HepG2 (cell line): Measurements from ENCODE around the gene LRRC3C. TPM values are rescaled to one million over a fixed set of nuclear protein-coding genes. Genes with fewer than 3 reads are reported as not detected.

ENCODE experiments used
- CEBPB ChIP-seq: IDR thresholded peaks from 2 replicates; pipeline ENCODE4 v1.6.1; 2011; ENCODE audit warnings: low read depth, low read length, improper control_type of control experiment, borderline replicate concordance
- IKZF4 ChIP-seq: sonication (generic); formaldehyde crosslinking; IDR thresholded peaks from 2 replicates; pipeline ENCODE4 v1.5.1; 2020; ENCODE audit warnings: borderline replicate concordance, mild to moderate bottlenecking, low read depth, missing genetic modification reagents; ENCODE audit errors: not compliant biosample characterization
- KAT8 ChIP-seq: IDR thresholded peaks from 2 replicates; pipeline ENCODE4 v1.6.1; 2016; ENCODE audit warnings: missing genetic modification reagents, missing compliant biosample characterization
- KDM2A ChIP-seq: sonication (generic); formaldehyde crosslinking; IDR thresholded peaks from 2 replicates; pipeline ENCODE4 v1.4.0; 2020; ENCODE audit warnings: low read depth, missing genetic modification reagents, borderline replicate concordance
- NR2F2 ChIP-seq: IDR thresholded peaks from 2 replicates; pipeline ENCODE4 v1.6.1; 2012; ENCODE audit warnings: low read depth, inconsistent platforms, borderline replicate concordance
- RFX3 ChIP-seq: IDR thresholded peaks from 2 replicates; pipeline ENCODE4 v1.6.1; 2016; ENCODE audit warnings: missing biosample characterization, missing genetic modification reagents
- TOE1 ChIP-seq: sonication (generic); formaldehyde crosslinking; IDR thresholded peaks from 2 replicates; pipeline ENCODE4 v1.4.0; 2020; ENCODE audit warnings: mild to moderate bottlenecking, missing genetic modification reagents
- ZNF296 ChIP-seq: sonication (generic); formaldehyde crosslinking; conservative IDR thresholded peaks from 2 replicates; pipeline ENCODE4 v1.5.0; 2020; ENCODE audit warnings: mild to moderate bottlenecking, missing genetic modification reagents
- ZNF34 ChIP-seq: sonication (generic); formaldehyde crosslinking; IDR thresholded peaks from 2 replicates; pipeline ENCODE4 v1.4.0; 2020; ENCODE audit warnings: mild to moderate bottlenecking, missing genetic modification reagents, borderline replicate concordance
- ZNF747 ChIP-seq: sonication (generic); formaldehyde crosslinking; IDR thresholded peaks from 2 replicates; pipeline ENCODE4 v1.8.1; 2023; ENCODE audit warnings: missing genetic modification reagents, mild to moderate bottlenecking, borderline replicate concordance
- polyA plus RNA-seq, 8 experiments: library from polyadenylated mRNA; depleted of rRNA in 3 of 8; stranded (reverse) in 7 of 8; unstranded in 1 of 8; fragments of >200 nt; fragmentation: Illumina TruSeq in 4 of 8; extraction: Trizol in 4 of 8; gene quantifications; 2 replicates each; pipeline versions ENCODE4 v1.2.1 to v1.2.3, GENCODE V29; 2011 to 2016; ENCODE audit warnings: low read depth in 4 of 8, missing spikeins in 1 of 8, mixed read lengths in 1 of 8; ENCODE audit not compliant: insufficient read depth in 1 of 8
- total RNA-seq, 5 experiments: library from RNA; depleted of rRNA; stranded (reverse); fragments of >200 nt; fragmentation: Illumina TruSeq; extraction: Trizol; gene quantifications; 2 replicates each; pipeline ENCODE4 v1.2.3, GENCODE V29; 2016; ENCODE audit warnings: low read depth in 1 of 5
- TF ChIP-seq, protein P1 (sequence below): sonication (generic); formaldehyde crosslinking; IDR thresholded peaks from 2 replicates; pipeline ENCODE4 v1.5.0; 2020; ENCODE audit warnings: mild to moderate bottlenecking, missing genetic modification reagents, borderline replicate concordance
- TF ChIP-seq, protein P2 (sequence below): IDR thresholded peaks from 2 replicates; pipeline ENCODE4 v1.6.1; 2018; ENCODE audit warnings: missing genetic modification reagents
- TF ChIP-seq, protein P3 (sequence below): IDR thresholded peaks from 2 replicates; pipeline ENCODE4 v1.6.1; 2016; ENCODE audit warnings: mild to moderate bottlenecking
- TF ChIP-seq, protein P4 (sequence below): sonication (generic); formaldehyde crosslinking; IDR thresholded peaks from 2 replicates; pipeline ENCODE4 v1.5.1; 2020; ENCODE audit warnings: missing genetic modification reagents, mild to moderate bottlenecking, borderline replicate concordance

LRRC3C gene
- total and polyA plus RNA-seq, 2 of the 13 experiments (the other 11 are each of a cell fraction or from before 2014, with no cell fraction given), result 0.17 TPM; not detected in 1

DNA sequence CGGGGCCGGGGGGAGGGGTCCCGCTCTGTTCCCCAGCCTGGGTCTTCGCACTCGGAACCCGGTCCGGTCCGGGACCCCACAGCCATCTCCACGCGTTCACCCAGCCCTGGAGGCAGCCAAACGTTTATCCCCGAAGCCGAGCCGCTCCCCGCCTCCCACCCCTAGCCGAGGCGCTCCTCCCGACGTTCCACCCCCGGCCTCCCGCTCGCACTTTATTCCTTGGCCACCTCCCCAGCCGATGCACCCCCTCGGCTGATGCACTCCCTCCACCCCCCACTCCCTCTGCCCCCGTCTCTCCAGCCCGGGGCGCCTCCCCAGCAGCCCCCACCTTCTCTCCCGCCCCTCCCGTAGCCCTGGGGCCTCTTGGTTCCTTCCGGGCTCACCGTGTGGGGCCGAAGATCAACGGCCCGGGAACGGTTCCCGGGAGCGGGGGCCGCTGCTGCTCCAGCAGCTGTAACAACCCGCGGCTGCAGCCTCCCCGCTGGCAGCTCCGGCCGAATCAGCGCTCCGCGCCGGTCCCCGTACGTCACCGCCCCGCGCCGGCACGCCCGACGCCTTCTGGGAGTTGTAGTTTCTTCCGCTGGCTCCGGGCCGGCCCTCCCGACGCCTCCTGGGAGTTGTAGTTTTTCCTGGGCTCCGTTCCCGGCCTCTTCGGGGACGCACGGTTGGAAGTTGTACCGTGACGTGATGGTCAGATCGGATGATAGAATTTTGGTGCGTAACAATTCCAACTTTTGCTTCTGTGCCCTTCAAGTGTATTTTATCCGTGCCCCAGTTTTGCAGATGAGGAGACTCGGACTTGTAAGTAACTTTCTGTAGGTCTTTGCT, at the start of gene LRRC3C, which contains the start of gene ORMDL3 (continued):
- TF ChIP-seq, protein P1, sequence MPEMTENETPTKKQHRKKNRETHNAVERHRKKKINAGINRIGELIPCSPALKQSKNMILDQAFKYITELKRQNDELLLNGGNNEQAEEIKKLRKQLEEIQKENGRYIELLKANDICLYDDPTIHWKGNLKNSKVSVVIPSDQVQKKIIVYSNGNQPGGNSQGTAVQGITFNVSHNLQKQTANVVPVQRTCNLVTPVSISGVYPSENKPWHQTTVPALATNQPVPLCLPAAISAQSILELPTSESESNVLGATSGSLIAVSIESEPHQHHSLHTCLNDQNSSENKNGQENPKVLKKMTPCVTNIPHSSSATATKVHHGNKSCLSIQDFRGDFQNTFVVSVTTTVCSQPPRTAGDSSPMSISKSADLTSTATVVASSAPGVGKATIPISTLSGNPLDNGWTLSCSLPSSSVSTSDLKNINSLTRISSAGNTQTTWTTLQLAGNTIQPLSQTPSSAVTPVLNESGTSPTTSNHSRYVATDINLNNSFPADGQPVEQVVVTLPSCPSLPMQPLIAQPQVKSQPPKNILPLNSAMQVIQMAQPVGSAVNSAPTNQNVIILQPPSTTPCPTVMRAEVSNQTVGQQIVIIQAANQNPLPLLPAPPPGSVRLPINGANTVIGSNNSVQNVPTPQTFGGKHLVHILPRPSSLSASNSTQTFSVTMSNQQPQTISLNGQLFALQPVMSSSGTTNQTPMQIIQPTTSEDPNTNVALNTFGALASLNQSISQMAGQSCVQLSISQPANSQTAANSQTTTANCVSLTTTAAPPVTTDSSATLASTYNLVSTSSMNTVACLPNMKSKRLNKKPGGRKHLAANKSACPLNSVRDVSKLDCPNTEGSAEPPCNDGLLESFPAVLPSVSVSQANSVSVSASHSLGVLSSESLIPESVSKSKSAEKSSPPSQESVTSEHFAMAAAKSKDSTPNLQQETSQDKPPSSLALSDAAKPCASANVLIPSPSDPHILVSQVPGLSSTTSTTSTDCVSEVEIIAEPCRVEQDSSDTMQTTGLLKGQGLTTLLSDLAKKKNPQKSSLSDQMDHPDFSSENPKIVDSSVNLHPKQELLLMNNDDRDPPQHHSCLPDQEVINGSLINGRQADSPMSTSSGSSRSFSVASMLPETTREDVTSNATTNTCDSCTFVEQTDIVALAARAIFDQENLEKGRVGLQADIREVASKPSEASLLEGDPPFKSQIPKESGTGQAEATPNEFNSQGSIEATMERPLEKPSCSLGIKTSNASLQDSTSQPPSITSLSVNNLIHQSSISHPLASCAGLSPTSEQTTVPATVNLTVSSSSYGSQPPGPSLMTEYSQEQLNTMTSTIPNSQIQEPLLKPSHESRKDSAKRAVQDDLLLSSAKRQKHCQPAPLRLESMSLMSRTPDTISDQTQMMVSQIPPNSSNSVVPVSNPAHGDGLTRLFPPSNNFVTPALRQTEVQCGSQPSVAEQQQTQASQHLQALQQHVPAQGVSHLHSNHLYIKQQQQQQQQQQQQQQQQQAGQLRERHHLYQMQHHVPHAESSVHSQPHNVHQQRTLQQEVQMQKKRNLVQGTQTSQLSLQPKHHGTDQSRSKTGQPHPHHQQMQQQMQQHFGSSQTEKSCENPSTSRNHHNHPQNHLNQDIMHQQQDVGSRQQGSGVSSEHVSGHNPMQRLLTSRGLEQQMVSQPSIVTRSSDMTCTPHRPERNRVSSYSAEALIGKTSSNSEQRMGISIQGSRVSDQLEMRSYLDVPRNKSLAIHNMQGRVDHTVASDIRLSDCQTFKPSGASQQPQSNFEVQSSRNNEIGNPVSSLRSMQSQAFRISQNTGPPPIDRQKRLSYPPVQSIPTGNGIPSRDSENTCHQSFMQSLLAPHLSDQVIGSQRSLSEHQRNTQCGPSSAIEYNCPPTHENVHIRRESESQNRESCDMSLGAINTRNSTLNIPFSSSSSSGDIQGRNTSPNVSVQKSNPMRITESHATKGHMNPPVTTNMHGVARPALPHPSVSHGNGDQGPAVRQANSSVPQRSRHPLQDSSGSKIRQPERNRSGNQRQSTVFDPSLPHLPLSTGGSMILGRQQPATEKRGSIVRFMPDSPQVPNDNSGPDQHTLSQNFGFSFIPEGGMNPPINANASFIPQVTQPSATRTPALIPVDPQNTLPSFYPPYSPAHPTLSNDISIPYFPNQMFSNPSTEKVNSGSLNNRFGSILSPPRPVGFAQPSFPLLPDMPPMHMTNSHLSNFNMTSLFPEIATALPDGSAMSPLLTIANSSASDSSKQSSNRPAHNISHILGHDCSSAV (CRISPR knock-in tag), result no peak
- 0 out of 2 replicates have a peak, but pooled peaks have one; percentile 23 for TF ChIP-seq ZNF34 (CRISPR knock-in tag)
- TF ChIP-seq, protein P2, sequence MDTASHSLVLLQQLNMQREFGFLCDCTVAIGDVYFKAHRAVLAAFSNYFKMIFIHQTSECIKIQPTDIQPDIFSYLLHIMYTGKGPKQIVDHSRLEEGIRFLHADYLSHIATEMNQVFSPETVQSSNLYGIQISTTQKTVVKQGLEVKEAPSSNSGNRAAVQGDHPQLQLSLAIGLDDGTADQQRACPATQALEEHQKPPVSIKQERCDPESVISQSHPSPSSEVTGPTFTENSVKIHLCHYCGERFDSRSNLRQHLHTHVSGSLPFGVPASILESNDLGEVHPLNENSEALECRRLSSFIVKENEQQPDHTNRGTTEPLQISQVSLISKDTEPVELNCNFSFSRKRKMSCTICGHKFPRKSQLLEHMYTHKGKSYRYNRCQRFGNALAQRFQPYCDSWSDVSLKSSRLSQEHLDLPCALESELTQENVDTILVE (CRISPR knock-in tag), result peak; percentile 98
- no peak for TF ChIP-seq ZNF296 (CRISPR knock-in tag)
- TF ChIP-seq, protein P3, sequence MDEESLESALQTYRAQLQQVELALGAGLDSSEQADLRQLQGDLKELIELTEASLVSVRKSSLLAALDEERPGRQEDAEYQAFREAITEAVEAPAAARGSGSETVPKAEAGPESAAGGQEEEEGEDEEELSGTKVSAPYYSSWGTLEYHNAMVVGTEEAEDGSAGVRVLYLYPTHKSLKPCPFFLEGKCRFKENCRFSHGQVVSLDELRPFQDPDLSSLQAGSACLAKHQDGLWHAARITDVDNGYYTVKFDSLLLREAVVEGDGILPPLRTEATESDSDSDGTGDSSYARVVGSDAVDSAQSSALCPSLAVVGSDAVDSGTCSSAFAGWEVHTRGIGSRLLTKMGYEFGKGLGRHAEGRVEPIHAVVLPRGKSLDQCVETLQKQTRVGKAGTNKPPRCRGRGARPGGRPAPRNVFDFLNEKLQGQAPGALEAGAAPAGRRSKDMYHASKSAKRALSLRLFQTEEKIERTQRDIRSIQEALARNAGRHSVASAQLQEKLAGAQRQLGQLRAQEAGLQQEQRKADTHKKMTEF (CRISPR knock-in tag), result peak; percentile 85
- 0 out of 2 replicates have a peak, but pooled peaks have one; percentile 38 for TF ChIP-seq TOE1 (CRISPR knock-in tag)
- TF ChIP-seq KDM2A (CRISPR knock-in tag), result peak; percentile 86
- TF ChIP-seq CEBPB, result no peak
- TF ChIP-seq RFX3 (CRISPR knock-in tag), result no peak
- TF ChIP-seq KAT8, result peak; percentile 93
- TF ChIP-seq ZNF747 (CRISPR knock-in tag), result peak; percentile 79; the same call in 1 of the 2 replicates
- TF ChIP-seq NR2F2, result 0 out of 2 replicates have a peak, but pooled peaks have one; percentile 16
- TF ChIP-seq, protein P4, sequence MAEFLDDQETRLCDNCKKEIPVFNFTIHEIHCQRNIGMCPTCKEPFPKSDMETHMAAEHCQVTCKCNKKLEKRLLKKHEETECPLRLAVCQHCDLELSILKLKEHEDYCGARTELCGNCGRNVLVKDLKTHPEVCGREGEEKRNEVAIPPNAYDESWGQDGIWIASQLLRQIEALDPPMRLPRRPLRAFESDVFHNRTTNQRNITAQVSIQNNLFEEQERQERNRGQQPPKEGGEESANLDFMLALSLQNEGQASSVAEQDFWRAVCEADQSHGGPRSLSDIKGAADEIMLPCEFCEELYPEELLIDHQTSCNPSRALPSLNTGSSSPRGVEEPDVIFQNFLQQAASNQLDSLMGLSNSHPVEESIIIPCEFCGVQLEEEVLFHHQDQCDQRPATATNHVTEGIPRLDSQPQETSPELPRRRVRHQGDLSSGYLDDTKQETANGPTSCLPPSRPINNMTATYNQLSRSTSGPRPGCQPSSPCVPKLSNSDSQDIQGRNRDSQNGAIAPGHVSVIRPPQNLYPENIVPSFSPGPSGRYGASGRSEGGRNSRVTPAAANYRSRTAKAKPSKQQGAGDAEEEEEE (CRISPR knock-in tag), result no peak; the same call in 1 of the 2 replicates
- peak; percentile 39 for TF ChIP-seq IKZF4 (CRISPR knock-in tag)
